Endodermal cell (in vitro differentiated cells): ENCODE measurements around the gene BST1. TPM values are rescaled to one million over a fixed set of nuclear protein-coding genes. Genes with fewer than 3 reads are reported as not detected.

Experiments used
- DNase-seq: peaks from one replicate; pipeline ENCODE4 v3.0.0-alpha.2; 2017
- H3K27ac ChIP-seq: 2 replicates; pipeline ENCODE4 v1.5.1; 2013; ENCODE audit warnings: mild to moderate bottlenecking, low read depth, low read length, moderate library complexity
- H3K27me3 ChIP-seq: 2 replicates; pipeline ENCODE4 v1.6.1; 2013; ENCODE audit warnings: mild to moderate bottlenecking, low read length, moderate library complexity; ENCODE audit not compliant: insufficient read depth, control insufficient read depth, poor library complexity, severe bottlenecking
- H3K36me3 ChIP-seq: 2 replicates; pipeline ENCODE4 v1.7.0; 2013; ENCODE audit warnings: mild to moderate bottlenecking, low read length, moderate library complexity; ENCODE audit not compliant: control insufficient read depth, insufficient read depth
- H3K4me1 ChIP-seq: one replicate; pipeline ENCODE4 v1.7.0; 2013; ENCODE audit warnings: low read length; ENCODE audit not compliant: control insufficient read depth, insufficient read depth
- H3K4me3 ChIP-seq: 2 replicates; pipeline ENCODE4 v1.5.1; 2013; ENCODE audit warnings: mild to moderate bottlenecking, low read length, moderate library complexity
- H3K9ac ChIP-seq: 2 replicates; pipeline ENCODE4 v1.6.1; 2013; ENCODE audit warnings: mild to moderate bottlenecking, low read length, moderate library complexity; ENCODE audit not compliant: poor library complexity, severe bottlenecking; ENCODE audit errors: extremely low read depth
- H3K9me3 ChIP-seq: 2 replicates; pipeline ENCODE4 v1.6.1; 2013; ENCODE audit warnings: mild to moderate bottlenecking, low read length, moderate library complexity; ENCODE audit not compliant: control insufficient read depth
- H3K27ac Mint-ChIP-seq: 2 replicates; pipeline ENCODE4 v1.8.0; 2020; ENCODE audit warnings: mixed read lengths
- H3K27me3 Mint-ChIP-seq: 2 replicates; pipeline ENCODE4 v1.8.0; 2021; ENCODE audit warnings: mild to moderate bottlenecking, mixed read lengths; ENCODE audit not compliant: insufficient read depth
- H3K36me3 Mint-ChIP-seq: 2 replicates; pipeline ENCODE4 v1.8.0; 2020; ENCODE audit warnings: low read depth, mixed read lengths
- H3K4me1 Mint-ChIP-seq: 2 replicates; pipeline ENCODE4 v1.8.0; 2020; ENCODE audit warnings: mixed read lengths
- H3K4me3 Mint-ChIP-seq: 2 replicates; pipeline ENCODE4 v1.8.0; 2020; ENCODE audit warnings: mild to moderate bottlenecking, moderate library complexity, mixed read lengths
- H3K9me3 Mint-ChIP-seq: 2 replicates; pipeline ENCODE4 v1.8.0; 2020; ENCODE audit warnings: mild to moderate bottlenecking, mixed read lengths
- CTCF ChIP-seq: fragments of 200-600 bp; sonication (generic); conservative IDR thresholded peaks from 2 replicates; pipeline ENCODE4 v1.5.0; 2021; ENCODE audit warnings: antibody characterized with exemption, mild to moderate bottlenecking
- WGBS, 2 experiments: methylation state at CpG; one replicate each; pipeline versions ENCODE4 v1.1.5 to v1.1.7; 2013; ENCODE audit warnings: missing lambda C conversion rate in 2 of 2, mixed read lengths in 1 of 2; ENCODE audit not compliant: insufficient coverage in 1 of 2, insufficient read length in 1 of 2; 5-methylcytosine and 5-hydroxymethylcytosine counted together
- total RNA-seq, 2 donors: library from RNA; stranded (reverse); fragmentation: NEBNext Ultra II Directional in 1 of 2; extraction: Animal tissue kit (Norgen Biotek cat#: 25700) in 1 of 2; gene quantifications; 2 replicates in 1 of 2; 3 replicates in 1 of 2; pipeline ENCODE4 v1.2.1, GENCODE V29; 2021

The BST1 gene
- total RNA-seq, 2 donors from 2014 or later, result 0.44 to 0.53 TPM

GRCh38 chr4:15682242-15683142 lies 20.4 kb upstream of the BST1 start:
- peak overlapping the region; percentile 97 for H3K4me3 Mint-ChIP-seq
- DNase-seq, result no peak
- Histone ChIP-seq H3K4me1 (peaks cover 6% of the 10 kb centered on the region), H3K27me3 (no peaks in the 10 kb centered on the region), H3K36me3 (peaks cover 48% of the 10 kb centered on the region), H3K4me3 (peak overlapping the region; percentile 96), H3K9me3 (no peaks in the 10 kb centered on the region), H3K27ac (peak overlapping the region; percentile 93), H3K9ac (peak overlapping the region; percentile 97)
- no peak for TF ChIP-seq CTCF
- H3K36me3 Mint-ChIP-seq, result peaks cover 28% of the 10 kb centered on the region
- no peaks in the 10 kb centered on the region for H3K27me3 Mint-ChIP-seq
- no peaks in the 10 kb centered on the region for H3K9me3 Mint-ChIP-seq
- H3K4me1 Mint-ChIP-seq, result peaks cover 31% of the 10 kb centered on the region
- H3K27ac Mint-ChIP-seq, result peak overlapping the region; percentile 98
- WGBS, 2 experiments, result 57 to 75% methylated on average over 2 to 4 of the region's 6 CpGs

GRCh38 chr4:15683143-15683495 lies 19.7 kb upstream of the BST1 start:
- H3K36me3 Mint-ChIP-seq, result peaks cover 31% of the 10 kb centered on the region
- H3K4me1 ChIP-seq, result peaks cover 6% of the 10 kb centered on the region
- WGBS, 2 experiments, result 89 to 100% methylated on average over 1 of the region's 2 CpGs
- H3K9ac ChIP-seq, result peak overlapping the region; percentile 97
- H3K4me3 ChIP-seq, result peak overlapping the region; percentile 96
- peak overlapping the region; percentile 97 for H3K4me3 Mint-ChIP-seq
- H3K27ac Mint-ChIP-seq, result peak overlapping the region; percentile 98
- peaks cover 27% of the 10 kb centered on the region for H3K4me1 Mint-ChIP-seq
- no peak for TF ChIP-seq CTCF
- no peaks in the 10 kb centered on the region for H3K27me3 Mint-ChIP-seq
- H3K9me3 Mint-ChIP-seq, result no peaks in the 10 kb centered on the region
- no peaks in the 10 kb centered on the region for H3K9me3 ChIP-seq
- peaks cover 51% of the 10 kb centered on the region for H3K36me3 ChIP-seq
- no peak for DNase-seq
- no peak overlapping the region for H3K27ac ChIP-seq
- H3K27me3 ChIP-seq, result no peaks in the 10 kb centered on the region

GRCh38 chr4:15684498-15684897 lies 18.4 kb upstream of the BST1 start:
- no peak for TF ChIP-seq CTCF
- Mint-ChIP-seq H3K4me3 (no peak overlapping the region), H3K9me3 (no peaks in the 10 kb centered on the region), H3K27me3 (no peaks in the 10 kb centered on the region), H3K27ac (peak overlapping the region; percentile 59), H3K36me3 (peaks cover 40% of the 10 kb centered on the region), H3K4me1 (peaks cover 22% of the 10 kb centered on the region)
- Histone ChIP-seq H3K4me1 (peaks cover 6% of the 10 kb centered on the region), H3K9me3 (no peaks in the 10 kb centered on the region), H3K36me3 (peaks cover 52% of the 10 kb centered on the region), H3K9ac (no peak overlapping the region), H3K4me3 (peak overlapping the region; percentile 70), H3K27ac (no peak overlapping the region), H3K27me3 (no peaks in the 10 kb centered on the region)
- DNase-seq, result no peak
- 56 to 75% methylated on average over 1 of the region's 1 CpG for WGBS, 2 experiments
